ENCODE data around the gene CDO1.
"Not testable (repeated sequence)": the region's sequence is repeated elsewhere in the genome, so short reads cannot be mapped to it uniquely, and the experiment has no call there.

The CDO1 gene

GRCh38 chr5:115825948-115826347 lies 9.5 kb upstream of the CDO1 start:
- ATAC-seq, result no peak

GRCh38 chr5:115824983-115825382 lies 8.5 kb upstream of the CDO1 start:
- not testable (repeated sequence) for ATAC-seq

- no peak for ATAC-seq
These were observed 4.4 kb upstream of the CDO1 start for GRCh38 chr5:115820846-115821245.

- ATAC-seq, result no peak
These were observed 2.4 kb upstream of the CDO1 start for GRCh38 chr5:115818821-115819220.

- ATAC-seq, result no peak
These were observed 927 bp upstream of the CDO1 start for GRCh38 chr5:115817386-115817785.

DNA sequence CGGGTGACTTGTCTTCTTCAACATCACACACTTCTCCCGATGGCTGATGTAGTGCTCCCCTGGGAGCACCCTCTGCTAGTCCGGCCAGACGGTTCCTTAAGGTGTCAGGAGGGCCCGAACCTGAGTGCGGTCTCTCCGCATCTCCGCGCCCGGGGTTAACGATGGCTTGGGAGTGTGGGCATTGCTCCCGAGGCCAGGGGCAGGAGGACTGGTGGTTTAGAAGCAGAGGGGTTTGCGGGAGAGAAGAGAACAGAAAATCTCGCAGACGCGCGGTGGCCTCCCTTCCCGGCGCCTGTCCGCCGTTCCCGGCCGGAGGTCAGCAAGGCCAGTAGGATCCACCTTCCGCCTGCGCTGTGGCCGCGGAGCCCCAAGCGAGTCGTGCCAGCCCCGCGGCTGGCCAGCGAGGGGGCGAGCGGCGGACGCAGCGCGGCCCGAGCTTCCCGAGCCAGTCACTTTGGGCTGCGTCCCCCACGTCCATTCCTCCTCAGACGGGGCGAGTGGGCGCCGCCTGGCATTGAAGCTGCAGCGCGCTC lies 700 bp downstream of the CDO1 start:
- ATAC-seq, result no peak

GRCh38 chr5:115815006-115815692 lies 1.3 kb downstream of the CDO1 start:
- no peak for ATAC-seq

GRCh38 chr5:115813719-115814118 lies 2.7 kb downstream of the CDO1 start:
- ATAC-seq, result no peak

GRCh38 chr5:115812372-115812771 lies 4.1 kb downstream of the CDO1 start:
- no peak for ATAC-seq

DNA sequence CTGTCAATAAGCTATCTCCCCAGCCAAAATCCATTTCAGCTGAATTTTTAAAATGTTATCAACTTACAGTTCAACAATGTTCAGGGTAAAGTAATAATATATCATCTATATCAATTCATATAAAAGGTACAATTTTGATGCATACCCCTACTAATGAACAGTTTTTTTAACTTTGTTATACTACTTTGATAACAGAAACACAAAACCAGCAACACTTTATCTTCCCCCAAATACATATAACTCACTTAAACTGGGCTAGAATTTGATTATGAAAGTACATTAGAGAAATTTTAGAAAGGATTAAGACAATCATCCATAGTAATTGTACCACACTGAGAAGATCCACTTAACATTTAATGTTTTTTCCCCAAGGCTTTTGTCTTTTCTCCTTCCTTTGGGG lies 5.1 kb downstream of the CDO1 start:
- no peak for ATAC-seq

- no peak for ATAC-seq
These were observed 5.7 kb downstream of the CDO1 start for GRCh38 chr5:115810761-115811160.

DNA sequence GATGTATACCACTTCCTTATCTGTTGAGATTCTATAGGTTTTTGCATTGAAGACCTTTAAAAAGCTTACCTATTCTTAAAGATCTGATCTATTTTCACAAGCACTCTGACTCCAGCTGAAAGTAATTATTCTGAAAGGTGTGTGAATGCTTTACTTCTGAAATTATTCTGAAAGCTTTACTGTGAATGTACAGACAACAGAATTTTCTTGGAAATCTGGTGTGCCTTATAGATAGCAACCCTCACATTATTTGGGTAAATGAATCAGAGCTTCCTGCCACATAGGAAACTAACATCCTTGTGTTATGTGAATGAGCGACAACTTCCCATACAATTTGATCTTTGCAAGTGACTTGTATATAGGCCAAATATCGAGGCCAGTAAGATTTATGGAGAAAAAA lies 6.5 kb downstream of the CDO1 start:
- ATAC-seq, result no peak

DNA sequence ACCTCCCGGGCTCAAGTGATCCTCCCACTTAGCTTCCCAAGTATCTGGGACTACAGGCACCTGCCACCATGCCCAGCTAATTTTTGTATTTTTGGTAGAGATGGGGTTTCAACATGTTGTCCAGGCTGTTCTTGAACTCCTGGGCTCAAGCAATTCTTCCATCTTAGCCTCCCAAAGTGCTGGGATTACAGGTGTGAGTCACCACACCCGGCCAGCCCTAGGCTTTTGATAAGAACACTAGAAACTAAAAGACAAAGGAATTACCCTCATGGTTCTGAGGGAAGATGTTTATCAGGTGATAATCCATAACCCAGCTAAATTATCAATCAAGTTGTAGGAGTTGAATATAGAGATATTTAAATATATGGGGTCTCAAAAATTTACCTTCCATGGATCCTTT lies 8.4 kb downstream of the CDO1 start:
- ATAC-seq, result not testable (repeated sequence)

- ATAC-seq, result no peak
These were observed 8.8 kb downstream of the CDO1 start for GRCh38 chr5:115807654-115808052.

GRCh38 chr5:115806986-115807653 lies 9.3 kb downstream of the CDO1 start:
- no peak for ATAC-seq

DNA sequence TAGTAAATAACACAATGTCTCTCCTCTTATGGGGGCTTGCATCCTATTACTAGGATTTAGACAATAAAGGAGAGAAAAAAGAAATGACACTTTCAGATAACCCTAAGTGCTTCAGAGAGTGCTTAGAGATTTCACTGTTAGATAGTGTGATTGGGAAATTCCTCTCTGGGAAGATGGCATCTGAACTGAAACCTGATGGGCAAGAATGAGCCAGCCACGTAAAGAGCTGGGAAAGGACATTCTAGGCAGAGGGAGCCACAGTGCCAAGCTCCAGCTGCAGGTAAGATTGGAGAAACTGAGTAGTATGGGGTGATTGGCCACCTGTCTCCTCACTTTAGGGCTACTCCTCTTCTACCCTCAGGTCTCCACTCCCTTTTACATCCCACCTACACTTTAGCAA lies 14.5 kb downstream of the CDO1 start:
- no peak for ATAC-seq

DNA sequence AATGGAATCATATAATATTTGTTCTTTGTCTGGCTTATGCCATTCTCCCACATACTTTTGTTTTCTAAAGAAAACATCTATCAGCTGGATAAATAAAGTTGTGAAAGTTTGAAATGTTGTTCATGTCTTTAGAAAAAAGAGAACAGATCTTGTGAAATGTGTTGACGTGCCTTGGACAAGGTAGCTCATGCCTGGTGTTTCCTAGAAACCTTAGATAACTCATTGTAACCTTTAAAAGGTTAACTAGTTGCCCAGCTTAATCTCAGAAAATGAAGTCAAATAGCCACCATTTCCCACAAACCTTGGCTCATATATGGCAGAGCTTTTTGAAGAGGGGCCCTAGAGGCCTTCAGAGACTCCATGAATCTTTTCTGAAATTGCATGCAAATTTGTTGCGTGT lies 15.3 kb downstream of the CDO1 start:
- ATAC-seq, result no peak

- no peak for ATAC-seq
These were observed 16.4 kb downstream of the CDO1 start for GRCh38 chr5:115800108-115800507.

GRCh38 chr5:115798252-115798651 lies 18.2 kb downstream of the CDO1 start:
- ATAC-seq, result no peak

DNA sequence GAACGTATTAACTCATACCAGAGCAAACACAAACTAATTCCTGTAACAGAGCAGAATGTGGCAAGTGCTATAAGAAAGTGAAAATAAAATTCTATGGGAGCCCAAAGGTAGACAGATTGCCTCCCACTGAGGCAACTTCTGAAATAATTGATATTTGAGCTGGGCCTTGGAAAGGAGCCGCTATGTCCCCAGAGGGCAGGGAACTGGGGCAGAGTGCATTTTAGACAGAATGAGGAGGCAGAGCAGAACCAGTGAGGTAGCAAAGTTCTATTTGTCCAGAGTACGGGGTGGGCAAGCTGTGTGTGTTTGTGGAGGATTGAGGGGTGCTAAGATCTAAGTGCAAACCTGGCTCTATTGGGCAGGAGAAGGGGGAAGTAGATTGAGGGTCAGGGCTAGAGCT lies 19.8 kb downstream of the CDO1 start:
- no peak for ATAC-seq

DNA sequence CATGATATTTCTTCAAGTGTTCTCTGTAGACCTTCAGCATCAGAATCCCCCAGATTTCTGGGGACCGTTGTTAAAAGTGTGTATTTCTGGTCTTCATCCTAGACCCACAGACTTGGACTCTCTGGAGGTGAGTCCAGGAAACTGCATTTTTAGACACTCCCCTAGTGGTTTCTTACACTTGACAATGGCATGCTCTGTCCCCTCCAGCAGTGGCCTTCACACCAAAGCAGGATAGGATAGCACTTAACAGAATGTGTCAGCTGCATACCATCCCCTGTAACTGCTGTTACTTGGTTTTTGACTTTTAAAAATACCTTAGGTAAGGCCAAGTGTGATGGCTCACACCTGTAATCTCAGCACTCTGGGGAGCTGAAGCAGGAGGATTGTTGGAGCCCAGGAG lies 20.8 kb downstream of the CDO1 start:
- no peak for ATAC-seq

DNA sequence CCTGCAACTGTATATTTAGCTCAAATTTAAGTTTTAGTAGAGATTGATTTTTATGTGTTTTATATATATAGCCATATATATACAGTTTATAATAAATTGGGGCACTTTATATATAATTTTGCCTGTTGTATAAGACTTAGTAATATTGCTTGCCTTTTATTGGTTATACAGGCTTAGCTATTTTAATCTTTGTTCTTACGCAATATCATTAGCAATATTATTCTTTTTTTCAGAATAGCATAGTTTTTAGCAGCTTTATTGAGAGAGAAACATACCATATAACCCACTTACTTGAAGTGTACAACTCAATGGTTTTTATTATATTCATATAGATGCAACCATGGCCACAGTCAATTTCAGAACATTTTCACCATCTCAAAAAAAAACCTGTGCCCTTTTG lies 28.0 kb downstream of the CDO1 start:
- no peak for ATAC-seq

DNA sequence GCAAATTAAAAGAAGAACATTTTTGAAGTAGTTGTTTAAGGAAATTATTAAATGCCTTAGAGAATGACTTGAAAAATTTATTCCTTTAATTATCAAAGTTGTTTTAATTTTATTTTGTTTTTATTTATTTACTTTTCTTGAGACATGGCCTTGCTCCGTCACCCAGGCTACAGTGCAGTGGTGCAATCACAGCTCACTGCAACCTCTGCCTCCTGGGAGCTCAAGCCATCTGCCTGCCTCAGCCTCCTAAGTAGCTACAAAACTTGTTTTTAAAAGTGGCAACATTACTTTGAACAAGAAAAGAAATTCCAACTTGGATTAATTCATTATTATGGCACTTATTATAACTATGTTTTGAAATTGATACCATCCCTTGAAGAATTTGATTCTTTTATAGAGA lies 29.0 kb downstream of the CDO1 start:
- no peak for ATAC-seq

DNA sequence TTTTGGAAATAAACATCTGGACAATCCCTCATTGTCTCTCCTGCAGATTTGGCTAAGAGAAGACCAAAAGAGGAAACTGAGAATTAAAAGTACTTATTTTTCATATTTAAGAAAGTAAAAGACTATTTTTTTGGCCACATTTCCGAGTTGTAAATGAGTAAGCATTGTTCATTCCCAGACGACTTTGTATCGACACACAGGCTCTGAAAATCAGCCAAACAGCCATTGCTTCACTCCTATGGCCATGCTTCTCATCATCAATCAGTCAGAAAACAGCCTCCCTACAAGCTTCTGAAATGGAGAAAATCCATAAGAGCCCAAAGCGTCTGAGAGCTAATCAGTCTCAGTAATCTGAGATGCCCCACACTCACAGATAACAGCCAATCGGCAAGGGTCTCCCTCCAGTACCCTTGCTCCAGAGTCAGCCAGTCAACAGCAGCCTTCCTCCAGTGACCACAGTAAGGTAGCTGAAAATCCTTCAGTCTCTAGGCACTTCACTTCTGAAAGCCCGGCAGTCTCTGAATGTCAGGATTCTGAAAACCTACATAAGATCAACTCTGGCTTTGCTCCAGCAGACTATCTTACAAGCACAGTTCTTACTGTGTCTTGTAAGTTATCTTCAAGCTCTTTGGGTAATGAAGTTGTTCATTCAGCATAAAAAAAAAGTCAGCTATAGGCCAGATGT lies 30.9 kb downstream of the CDO1 start:
- no peak for ATAC-seq
